HepG2 (cell line): Measurements from ENCODE around the gene AEBP1.

Experiments used
- ELF4 ChIP-seq: sonication (generic); formaldehyde crosslinking; IDR thresholded peaks from 2 replicates; pipeline ENCODE4 v1.5.0; 2020; ENCODE audit warnings: missing genetic modification reagents, mild to moderate bottlenecking, moderate library complexity, borderline replicate concordance
- HCFC1 ChIP-seq: fragments of 150-350 bp; IDR thresholded peaks from 2 replicates; pipeline ENCODE4 v1.6.1; 2014; ENCODE audit warnings: low read depth, low read length
- JUND ChIP-seq: sonication (generic); formaldehyde crosslinking; IDR thresholded peaks from 2 replicates; pipeline ENCODE4 v1.8.0; 2022; ENCODE audit warnings: mild to moderate bottlenecking, missing genetic modification reagents
- MXD4 ChIP-seq: IDR thresholded peaks from 2 replicates; pipeline ENCODE4 v1.6.1; 2016; ENCODE audit warnings: mild to moderate bottlenecking, missing biosample characterization, missing genetic modification reagents
- POLR2AphosphoS5 ChIP-seq: IDR thresholded peaks from 2 replicates; pipeline ENCODE4 v1.6.1; 2012; ENCODE audit warnings: low read depth, low read length
- RAD21 ChIP-seq: fragments of 450-650 bp; formaldehyde crosslinking; IDR thresholded peaks from 2 replicates; pipeline ENCODE4 v1.5.0; 2020; ENCODE audit warnings: mild to moderate bottlenecking
- TBP ChIP-seq: sonication (generic); formaldehyde crosslinking; IDR thresholded peaks from 2 replicates; pipeline ENCODE4 v1.5.0; 2020; ENCODE audit warnings: missing genetic modification reagents
- ZNF121 ChIP-seq: sonication (generic); formaldehyde crosslinking; IDR thresholded peaks from 2 replicates; pipeline ENCODE4 v1.5.0; 2020; ENCODE audit warnings: mild to moderate bottlenecking, missing genetic modification reagents
- TF ChIP-seq, protein P1 (sequence below): sonication (generic); formaldehyde crosslinking; IDR thresholded peaks from 2 replicates; pipeline ENCODE4 v1.8.1; 2023; ENCODE audit warnings: mild to moderate bottlenecking, missing genetic modification reagents, borderline replicate concordance

- TF ChIP-seq HCFC1 (no peak), JUND (CRISPR knock-in tag) (no peak), RAD21 (CRISPR knock-in tag) (no peak), MXD4 (CRISPR knock-in tag) (no peak), TBP (no peak), ELF4 (CRISPR knock-in tag) (no peak), POLR2AphosphoS5 (no peak), ZNF121 (CRISPR knock-in tag) (no peak)
- TF ChIP-seq, protein P1, sequence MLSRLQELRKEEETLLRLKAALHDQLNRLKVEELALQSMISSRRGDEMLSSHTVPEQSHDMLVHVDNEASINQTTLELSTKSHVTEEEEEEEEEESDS = no peak
Observed at GRCh38 chr7:44122529-44122928, 18.4 kb downstream of the AEBP1 start.
